Measurements from ENCODE around the gene GPR52. TPM values are rescaled to one million over a fixed set of nuclear protein-coding genes. Genes with fewer than 3 reads are reported as not detected.

GPR52 gene
- total and polyA plus RNA-seq, 2 donors (not counting 3 experiments of a cell fraction or from before 2014, with no cell fraction given), result 0.33 to 2.2 TPM

DNA sequence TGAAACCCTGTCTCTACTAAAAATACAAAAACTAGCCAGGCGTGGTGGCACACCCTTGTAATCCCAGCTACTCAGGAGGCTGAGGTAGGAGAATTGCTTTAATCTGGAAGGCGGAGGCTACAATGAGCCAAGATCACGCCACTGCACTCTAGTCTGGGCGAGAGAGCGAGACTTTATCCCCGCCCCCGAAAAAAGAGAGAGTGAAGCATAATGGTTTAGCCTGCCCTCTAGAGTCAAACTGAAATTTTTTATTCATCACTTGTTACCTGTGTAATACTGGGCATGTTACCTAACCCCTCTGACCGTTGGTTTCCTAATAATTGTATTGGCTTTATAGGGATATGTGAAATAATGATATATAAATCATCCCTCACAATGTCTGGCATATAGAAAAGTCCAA lies 18.8 kb downstream of the GPR52 start:
- no peaks in the 10 kb centered on the region for H3K27me3 ChIP-seq (ENCODE audit: control insufficient read depth in 2 of 2, insufficient read depth in 2 of 2, low read length in 2 of 2)
- H3K4me3 ChIP-seq (replicated peaks in 1 of 3; ENCODE audit: insufficient read depth in 1 of 3, low read depth in 1 of 3, low read length in 3 of 3), result no peak overlapping the region
- H3K9me1 ChIP-seq (replicated peaks; ENCODE audit: control insufficient read depth, extremely low read depth, insufficient read depth, low read length), result no peaks in the 10 kb centered on the region
- no peaks in the 10 kb centered on the region for H3K9me3 ChIP-seq (replicated peaks; ENCODE audit: control insufficient read depth, insufficient read depth, low read length)
- BruUV-seq (replicated peaks), result no TSS peak
- intact Hi-C loops (cut with micrococcal nuclease) (no loop called here), dilution Hi-C loops (cut with MboI; ENCODE audit: extremely low pct_ligation_motif_present, low sequenced_read_pairs) (no loop called here)
- no peaks in the 10 kb centered on the region for H4K20me1 ChIP-seq (replicated peaks; ENCODE audit: control insufficient read depth, extremely low read depth, insufficient read depth, low read length)
- TF ChIP-seq MAX (IDR thresholded peaks at IDR 0.05; ENCODE audit: insufficient read depth, insufficient read length), result no peak
- no peak for TF ChIP-seq CTCF (IDR thresholded peaks at IDR 0.05; ENCODE audit: extremely low read depth in 1 of 2, insufficient read depth in 1 of 2, low read depth in 1 of 2, low read length in 2 of 2)
- no peak for TF ChIP-seq POLR2A (IDR thresholded peaks at IDR 0.05; ENCODE audit: low read depth, low read length)
- no peak for TF ChIP-seq GATA2 (IDR thresholded peaks at IDR 0.05; ENCODE audit: insufficient read depth, insufficient read length, low read depth, low read length)
- no peak for TF ChIP-seq FOS (IDR thresholded peaks at IDR 0.05; ENCODE audit: borderline replicate concordance, insufficient read depth, low read length)
- TF ChIP-seq JUN (IDR thresholded peaks at IDR 0.05; ENCODE audit: borderline replicate concordance, insufficient read depth, insufficient read length, low read depth), result no peak
- no peak for TF ChIP-seq EZH2 (IDR thresholded peaks at IDR 0.05; ENCODE audit: borderline replicate concordance, low read depth, low read length, severe bottlenecking)
- TF ChIP-seq POLR2AphosphoS5 (IDR thresholded peaks at IDR 0.05; ENCODE audit: insufficient read depth, low read depth, low read length), result no peak
- TF ChIP-seq MYC (IDR thresholded peaks at IDR 0.05; ENCODE audit: low read depth, low read length), result no peak
- H3K4me2 ChIP-seq (ENCODE audit: insufficient read depth, low read length), result no peak overlapping the region
- H3K4me1 ChIP-seq (ENCODE audit: control insufficient read depth, extremely low read depth, insufficient read depth, low read length), result no peaks in the 10 kb centered on the region
- CTCF ChIA-PET, result interaction anchor here (1.2 kb wide), 1 partner anchor 14 kb away, joined by 3 read pairs; no protein-coding TSS in a partner anchor
- H3K36me3 ChIP-seq (ENCODE audit: control insufficient read depth in 2 of 2, extremely low read depth in 1 of 2, insufficient read depth in 2 of 2, low read length in 2 of 2), result no peaks in the 10 kb centered on the region
- no peak overlapping the region for H3K9ac ChIP-seq (replicated peaks; ENCODE audit: extremely low read depth, insufficient read depth, low read length)
- FAIRE-seq (no peak), DNase-seq (ENCODE audit: low read depth, low spot score) (no peak)
- no peak overlapping the region for H3K27ac ChIP-seq (ENCODE audit: insufficient read depth, low read depth, low read length)
- no peaks in the 10 kb centered on the region for H3K79me2 ChIP-seq (ENCODE audit: control insufficient read depth, insufficient read depth, low read length)
- POLR2A ChIA-PET, result no interaction called here
- H2AFZ ChIP-seq (ENCODE audit: low read depth, low read length), result no peak overlapping the region

Measured in endothelial cell of umbilical vein (primary cell).